ENCODE results near the gene CARD8.

The CARD8 gene

GRCh38 chr19:48206397-48207093 is 49.2 kb downstream of the CARD8 start:
- no peak for DNase-seq

GRCh38 chr19:48203794-48204628 is 51.7 kb downstream of the CARD8 start:
- peak; percentile 99 for DNase-seq

- DNase-seq: no peak
These were observed 52.4 kb downstream of the CARD8 start for GRCh38 chr19:48203222-48203793.

GRCh38 chr19:48196933-48197665 is 58.6 kb downstream of the CARD8 start:
- DNase-seq: no peak

GRCh38 chr19:48196321-48196763 is 59.4 kb downstream of the CARD8 start:
- no peak for DNase-seq

- DNase-seq: no peak
These were observed 60.6 kb downstream of the CARD8 start for GRCh38 chr19:48194844-48195830.

GRCh38 chr19:48194041-48194843 is 61.5 kb downstream of the CARD8 start:
- DNase-seq: no peak

GRCh38 chr19:48192750-48193149 is 63.0 kb downstream of the CARD8 start:
- DNase-seq: no peak

- DNase-seq: no peak
These were observed 64.8 kb downstream of the CARD8 start for GRCh38 chr19:48190885-48191284.

GRCh38 chr19:48190288-48190884 is 65.3 kb downstream of the CARD8 start:
- peak; percentile 39 for DNase-seq

GRCh38 chr19:48186541-48186991 is 69.1 kb downstream of the CARD8 start:
- DNase-seq: no peak

GRCh38 chr19:48186015-48186414 is 69.7 kb downstream of the CARD8 start:
- DNase-seq: no peak

- DNase-seq: no peak
These were observed 72.4 kb downstream of the CARD8 start for GRCh38 chr19:48183356-48183755.

GRCh38 chr19:48182434-48182833 is 73.3 kb downstream of the CARD8 start:
- no peak for DNase-seq

GRCh38 chr19:48181505-48181904 is 74.2 kb downstream of the CARD8 start:
- no peak for DNase-seq

GRCh38 chr19:48176226-48176625 is 79.5 kb downstream of the CARD8 start:
- DNase-seq: no peak

- no peak for DNase-seq
These were observed 80.1 kb downstream of the CARD8 start for GRCh38 chr19:48175578-48175977.

- no peak for DNase-seq
These were observed 81.2 kb downstream of the CARD8 start for GRCh38 chr19:48174445-48175030.

- DNase-seq: no peak
These were observed 84.0 kb downstream of the CARD8 start for GRCh38 chr19:48171710-48172109.

GRCh38 chr19:48170817-48171347 is 84.8 kb downstream of the CARD8 start:
- no peak for DNase-seq
